Lower lobe of right lung (tissue), 2 donors: ENCODE measurements around the gene C1QTNF7. TPM values are rescaled to one million over a fixed set of nuclear protein-coding genes. Genes with fewer than 3 reads are reported as not detected.

Experiments
- ATAC-seq, 2 donors: fragments of 200-7000 bp; cut with Tn5 transposase; one replicate each; pipeline ENCODE4 v1.9.1; 2020 to 2022; ENCODE audit warnings: mild to moderate bottlenecking in 2 of 2, moderate library complexity in 2 of 2
- DNase-seq: peaks from one replicate; pipeline ENCODE4 v3.0.0-alpha.2; 2020
- H3K27ac ChIP-seq: fragments of 200-600 bp; one replicate; pipeline ENCODE4 v1.8.0; 2022
- H3K27me3 ChIP-seq: fragments of 200-600 bp; one replicate; pipeline ENCODE4 v1.8.0; 2022; ENCODE audit warnings: low read depth
- H3K36me3 ChIP-seq: fragments of 200-600 bp; one replicate; pipeline ENCODE4 v1.8.0; 2022; ENCODE audit warnings: mild to moderate bottlenecking
- H3K4me1 ChIP-seq: fragments of 200-600 bp; one replicate; pipeline ENCODE4 v1.8.0; 2022
- H3K4me3 ChIP-seq: fragments of 200-600 bp; one replicate; pipeline ENCODE4 v1.8.0; 2022; ENCODE audit warnings: mild to moderate bottlenecking
- H3K9me3 ChIP-seq: fragments of 200-600 bp; one replicate; pipeline ENCODE4 v1.8.0; 2022
- CTCF ChIP-seq: fragments of 200-600 bp; IDR thresholded peaks from one replicate; pipeline ENCODE4 v1.8.0; 2022; ENCODE audit warnings: antibody characterized with exemption, mild to moderate bottlenecking
- intact Hi-C: fragments of 100-400 bp; cut with DNase I; formaldehyde crosslinking; loops from one replicate; pipeline ENCODE4 v1.11.0; 2022
- total RNA-seq: library from RNA; stranded (reverse); fragmentation: NEBNext Ultra II Directional; extraction: Animal tissue kit (Norgen Biotek cat#: 25700); gene quantifications from one replicate; pipeline ENCODE4 v1.2.1, GENCODE V29; 2021
- donor health status: DM: no; HTN: yes; CAD: no; lungs with severe emphysema.

The C1QTNF7 gene
- total RNA-seq, 1 donor from 2014 or later, result 10.7 TPM

GRCh38 chr4:15413623-15414019 is 14.2 kb upstream of the C1QTNF7 start:
- ATAC-seq (no peak), DNase-seq (no peak)
- no peak for TF ChIP-seq CTCF
- Histone ChIP-seq H3K4me1 (peaks cover 36% of the 10 kb centered on the region), H3K36me3 (no peaks in the 10 kb centered on the region), H3K27me3 (no peaks in the 10 kb centered on the region), H3K9me3 (no peaks in the 10 kb centered on the region), H3K27ac (no peak overlapping the region), H3K4me3 (no peak overlapping the region)
- intact Hi-C loops, result no loop called here

- DNase-seq (no peak), ATAC-seq (no peak)
- Histone ChIP-seq H3K9me3 (no peaks in the 10 kb centered on the region), H3K4me1 (peaks cover 36% of the 10 kb centered on the region), H3K27ac (no peak overlapping the region), H3K27me3 (no peaks in the 10 kb centered on the region), H3K4me3 (no peak overlapping the region), H3K36me3 (no peaks in the 10 kb centered on the region)
- intact Hi-C loops, result no loop called here
- TF ChIP-seq CTCF, result no peak
These were observed 13.2 kb upstream of the C1QTNF7 start for GRCh38 chr4:15414551-15415091.

GRCh38 chr4:15416357-15417232 is 11.2 kb upstream of the C1QTNF7 start:
- ATAC-seq, result no peak
- no peak for DNase-seq
- H3K27ac ChIP-seq, result no peak overlapping the region
- H3K4me3 ChIP-seq, result no peak overlapping the region
- H3K9me3 ChIP-seq, result no peaks in the 10 kb centered on the region
- H3K36me3 ChIP-seq, result no peaks in the 10 kb centered on the region
- TF ChIP-seq CTCF, result no peak
- intact Hi-C loops, result no loop called here
- no peaks in the 10 kb centered on the region for H3K27me3 ChIP-seq
- peaks cover 24% of the 10 kb centered on the region for H3K4me1 ChIP-seq

GRCh38 chr4:15417233-15417660 is 10.6 kb upstream of the C1QTNF7 start:
- Histone ChIP-seq H3K27ac (no peak overlapping the region), H3K9me3 (no peaks in the 10 kb centered on the region)
- DNase-seq, result no peak

GRCh38 chr4:15418956-15419355 is 8.9 kb upstream of the C1QTNF7 start:
- Histone ChIP-seq H3K9me3 (no peaks in the 10 kb centered on the region), H3K27me3 (no peaks in the 10 kb centered on the region), H3K27ac (no peak overlapping the region), H3K4me3 (no peak overlapping the region), H3K4me1 (peaks cover 15% of the 10 kb centered on the region), H3K36me3 (no peaks in the 10 kb centered on the region)
- DNase-seq (no peak), ATAC-seq (no peak)
- no peak for TF ChIP-seq CTCF
- intact Hi-C loops, result no loop called here

More at GRCh38 chr4:15417233-15417660, 10.6 kb upstream of the C1QTNF7 start:
- Histone ChIP-seq H3K36me3 (no peaks in the 10 kb centered on the region), H3K4me1 (peaks cover 24% of the 10 kb centered on the region), H3K27me3 (no peaks in the 10 kb centered on the region), H3K4me3 (no peak overlapping the region)
- no peak for TF ChIP-seq CTCF
- ATAC-seq, result no peak
- intact Hi-C loops, result no loop called here
